Naive thymus-derived CD4-positive, alpha-beta T cell (primary cell): ENCODE results near the gene NUTM2B. TPM values are rescaled to one million over a fixed set of nuclear protein-coding genes. Genes with fewer than 3 reads are reported as not detected.
"Not testable (repeated sequence)": the region's sequence is repeated elsewhere in the genome, so short reads cannot be mapped to it uniquely, and the experiment has no call there.

Experiments used
- ATAC-seq: fragments of 150-1000 bp; cut with Tn5 transposase; 2 replicates; pipeline ENCODE4 v1.10.0; 2021; ENCODE audit warnings: mild to moderate bottlenecking, moderate library complexity
- CTCF ChIA-PET: fragments of 350-600 bp; sonication (Branson Sonifier 250); formaldehyde crosslinking; loops from one replicate; lab custom pipeline; 2021; ENCODE audit warnings: antibody characterized with exemption; lab: Charles Lee
- POLR2A ChIA-PET: fragments of 350-600 bp; sonication (Branson Sonifier 250); formaldehyde crosslinking; loops from one replicate; lab custom pipeline; 2021; ENCODE audit warnings: antibody characterized with exemption, inconsistent platforms; lab: Charles Lee
- DNase-seq, 9 donors: peaks; one replicate each; pipeline versions ENCODE4 v3.0.0 to v3.0.0-alpha.2; 2020 to 2022; ENCODE audit warnings: mixed read lengths in 1 of 9
- H3K27ac ChIP-seq: one replicate; pipeline ENCODE4 v1.7.0; 2013; ENCODE audit warnings: mild to moderate bottlenecking, low read depth, low read length, moderate library complexity
- H3K27me3 ChIP-seq, 2 donors: one replicate each; pipeline ENCODE4 v1.7.0; 2013; ENCODE audit warnings: low read length in 2 of 2, mild to moderate bottlenecking in 2 of 2, moderate library complexity in 2 of 2; ENCODE audit not compliant: control insufficient read depth in 2 of 2, insufficient read depth in 2 of 2
- H3K36me3 ChIP-seq, 3 experiments: 1 replicate in 2 of 3; 2 replicates in 1 of 3; pipeline ENCODE4 v1.7.0; 2013; ENCODE audit warnings: low read length in 3 of 3, mild to moderate bottlenecking in 3 of 3, moderate library complexity in 1 of 3; ENCODE audit not compliant: insufficient read depth in 3 of 3, control insufficient read depth in 2 of 3
- H3K4me1 ChIP-seq, 2 donors: one replicate each; pipeline ENCODE4 v1.7.0; 2013; ENCODE audit warnings: low read length in 2 of 2, mild to moderate bottlenecking in 2 of 2, moderate library complexity in 1 of 2; ENCODE audit not compliant: control insufficient read depth in 2 of 2, insufficient read depth in 2 of 2
- H3K4me3 ChIP-seq: 2 replicates; pipeline ENCODE4 v1.7.0; 2013; ENCODE audit warnings: mild to moderate bottlenecking, low read length
- H3K9me3 ChIP-seq, 3 experiments: 1 replicate in 2 of 3; 2 replicates in 1 of 3; pipeline ENCODE4 v1.7.0; 2013; ENCODE audit warnings: low read length in 3 of 3; ENCODE audit not compliant: control insufficient read depth in 2 of 3
- H3K27ac Mint-ChIP-seq, 9 donors: one replicate each; pipeline ENCODE4 v1.8.0; 2020 to 2022; ENCODE audit warnings: mixed read lengths in 9 of 9, mild to moderate bottlenecking in 8 of 9, moderate library complexity in 5 of 9, inconsistent platforms in 2 of 9
- H3K27me3 Mint-ChIP-seq, 5 donors: one replicate each; pipeline ENCODE4 v1.8.0; 2021 to 2022; ENCODE audit warnings: mixed read lengths in 5 of 5, mild to moderate bottlenecking in 1 of 5
- H3K36me3 Mint-ChIP-seq, 5 donors: one replicate each; pipeline ENCODE4 v1.8.0; 2020 to 2022; ENCODE audit warnings: mixed read lengths in 5 of 5, mild to moderate bottlenecking in 3 of 5, inconsistent platforms in 1 of 5
- H3K4me1 Mint-ChIP-seq, 7 donors: one replicate each; pipeline ENCODE4 v1.8.0; 2020 to 2022; ENCODE audit warnings: mixed read lengths in 7 of 7, mild to moderate bottlenecking in 3 of 7, inconsistent platforms in 1 of 7
- H3K4me3 Mint-ChIP-seq, 10 donors: one replicate each; pipeline ENCODE4 v1.8.0; 2020 to 2022; ENCODE audit warnings: mild to moderate bottlenecking in 10 of 10, mixed read lengths in 10 of 10, moderate library complexity in 6 of 10, inconsistent platforms in 2 of 10
- H3K9me3 Mint-ChIP-seq, 11 donors: one replicate each; pipeline ENCODE4 v1.8.0; 2020 to 2022; ENCODE audit warnings: mixed read lengths in 11 of 11, mild to moderate bottlenecking in 4 of 11, inconsistent platforms in 1 of 11, moderate library complexity in 1 of 11
- intact Hi-C, 2 donors: fragments of 100-400 bp; cut with micrococcal nuclease; formaldehyde crosslinking; loops; one replicate each; pipeline ENCODE4 v1.15.1; 2023
- polyA plus RNA-seq, 2 donors: library from polyadenylated mRNA; unstranded; fragments of 300-500 nt; fragmentation: Illumina TruSeq; gene quantifications; one replicate each; pipeline ENCODE4 v1.2.3, GENCODE V29; 2021
- total RNA-seq, 6 experiments: library from RNA in 5 of 6; stranded (reverse) in 5 of 6; gene quantifications; 1 replicate in 5 of 6; 2 replicates in 1 of 6; pipeline ENCODE4 v1.2.3 and lab custom pipeline; 2021 to 2026

NUTM2B gene
- total and polyA plus RNA-seq, 7 experiments from 2014 or later = 0.09 to 3.6 (median 2.0) TPM

- H3K9me3 Mint-ChIP-seq, H3K4me3 Mint-ChIP-seq, H3K27me3 Mint-ChIP-seq, H3K36me3 Mint-ChIP-seq, DNase-seq, H3K27ac ChIP-seq, H3K27ac Mint-ChIP-seq, H3K27me3 ChIP-seq, intact Hi-C loops, CTCF ChIA-PET, H3K4me3 ChIP-seq, H3K36me3 ChIP-seq, H3K9me3 ChIP-seq, H3K4me1 ChIP-seq, POLR2A ChIA-PET: not testable (repeated sequence)
- H3K4me1 Mint-ChIP-seq = peaks cover 2 to 14% (median 5%) of the 10 kb centered on the region in 7 donors
- ATAC-seq = peak; percentile 72
Observed at GRCh38 chr10:79697141-79697540, 5.9 kb upstream of the NUTM2B start.

- H3K4me1 Mint-ChIP-seq, H3K4me1 ChIP-seq, POLR2A ChIA-PET, H3K27ac Mint-ChIP-seq, H3K9me3 ChIP-seq, intact Hi-C loops, H3K36me3 ChIP-seq, DNase-seq, H3K4me3 ChIP-seq, H3K4me3 Mint-ChIP-seq, H3K36me3 Mint-ChIP-seq, H3K27me3 Mint-ChIP-seq, H3K9me3 Mint-ChIP-seq, H3K27me3 ChIP-seq, ATAC-seq, H3K27ac ChIP-seq, CTCF ChIA-PET: not testable (repeated sequence)
Observed at GRCh38 chr10:79700381-79700944, 2.6 kb upstream of the NUTM2B start.

- POLR2A ChIA-PET, H3K36me3 ChIP-seq, ATAC-seq, CTCF ChIA-PET, H3K27ac ChIP-seq, H3K4me3 Mint-ChIP-seq, intact Hi-C loops, DNase-seq, H3K27me3 ChIP-seq, H3K27ac Mint-ChIP-seq, H3K36me3 Mint-ChIP-seq, H3K4me1 Mint-ChIP-seq, H3K4me3 ChIP-seq, H3K4me1 ChIP-seq, H3K27me3 Mint-ChIP-seq, H3K9me3 Mint-ChIP-seq, H3K9me3 ChIP-seq: not testable (repeated sequence)
Observed at GRCh38 chr10:79707017-79707416, 4.0 kb downstream of the NUTM2B start.

GRCh38 chr10:79714976-79715375 is 11.9 kb downstream of the NUTM2B start:
- H3K4me3 ChIP-seq, H3K4me1 ChIP-seq, intact Hi-C loops, DNase-seq, H3K27ac ChIP-seq, H3K36me3 ChIP-seq, H3K9me3 Mint-ChIP-seq, ATAC-seq, CTCF ChIA-PET, H3K4me1 Mint-ChIP-seq, H3K36me3 Mint-ChIP-seq, H3K27me3 ChIP-seq, H3K9me3 ChIP-seq, H3K27ac Mint-ChIP-seq, H3K4me3 Mint-ChIP-seq, POLR2A ChIA-PET, H3K27me3 Mint-ChIP-seq: not testable (repeated sequence)

GRCh38 chr10:79716917-79717579 is 14.0 kb downstream of the NUTM2B start:
- DNase-seq, H3K36me3 Mint-ChIP-seq, H3K27me3 Mint-ChIP-seq, ATAC-seq, H3K27me3 ChIP-seq, intact Hi-C loops, POLR2A ChIA-PET, H3K27ac Mint-ChIP-seq, H3K9me3 ChIP-seq, H3K36me3 ChIP-seq, H3K27ac ChIP-seq, H3K4me3 Mint-ChIP-seq, H3K4me1 ChIP-seq, CTCF ChIA-PET, H3K4me3 ChIP-seq, H3K9me3 Mint-ChIP-seq, H3K4me1 Mint-ChIP-seq: not testable (repeated sequence)

GRCh38 chr10:79720000-79720399 is 17.0 kb downstream of the NUTM2B start:
- POLR2A ChIA-PET, CTCF ChIA-PET, H3K4me1 ChIP-seq, H3K27ac Mint-ChIP-seq, H3K4me1 Mint-ChIP-seq, H3K27me3 ChIP-seq, H3K36me3 ChIP-seq, intact Hi-C loops, ATAC-seq, H3K27ac ChIP-seq, H3K9me3 ChIP-seq, H3K27me3 Mint-ChIP-seq, H3K9me3 Mint-ChIP-seq, H3K4me3 Mint-ChIP-seq, H3K4me3 ChIP-seq, DNase-seq: not testable (repeated sequence)
- peaks cover 0 to 23% (median 9%) of the 10 kb centered on the region in 5 donors for H3K36me3 Mint-ChIP-seq

GRCh38 chr10:79726620-79727019 is 23.6 kb downstream of the NUTM2B start:
- H3K36me3 Mint-ChIP-seq = peaks cover 0 to 26% (median 11%) of the 10 kb centered on the region in 5 donors
- H3K4me3 ChIP-seq, H3K4me1 ChIP-seq, H3K27me3 ChIP-seq, H3K27me3 Mint-ChIP-seq, H3K27ac Mint-ChIP-seq, CTCF ChIA-PET, H3K36me3 ChIP-seq, POLR2A ChIA-PET, DNase-seq, H3K9me3 Mint-ChIP-seq, ATAC-seq, H3K4me1 Mint-ChIP-seq, H3K4me3 Mint-ChIP-seq, intact Hi-C loops, H3K27ac ChIP-seq, H3K9me3 ChIP-seq: not testable (repeated sequence)
